Parathyroid adenoma (tissue), 2 donors: ENCODE measurements around the gene MAP2K2.
A peak's percentile ranks its signal among the peaks of the same experiment; 100 is the strongest.
"Not testable (repeated sequence)": the region's sequence is repeated elsewhere in the genome, so short reads cannot be mapped to it uniquely, and the experiment has no call there.

ENCODE experiments used
- H2AFZ ChIP-seq: fragments of 300-600 bp; sonication (generic); one replicate; pipeline ENCODE4 v1.7.0; 2017; ENCODE audit warnings: antibody characterized with exemption, mild to moderate bottlenecking
- H3K27ac ChIP-seq: fragments of 300-600 bp; sonication (generic); one replicate; pipeline ENCODE4 v1.7.0; 2017
- H3K27me3 ChIP-seq: fragments of 300-600 bp; sonication (generic); one replicate; pipeline ENCODE4 v1.7.0; 2017; ENCODE audit warnings: low read length; ENCODE audit not compliant: control insufficient read depth, insufficient read depth
- H3K36me3 ChIP-seq: fragments of 300-600 bp; sonication (generic); one replicate; pipeline ENCODE4 v1.7.0; 2017; ENCODE audit warnings: low read length; ENCODE audit not compliant: control insufficient read depth, insufficient read depth
- H3K4me1 ChIP-seq: fragments of 300-600 bp; sonication (generic); one replicate; pipeline ENCODE4 v1.7.0; 2017; ENCODE audit warnings: control low read depth
- H3K4me2 ChIP-seq: fragments of 300-600 bp; sonication (generic); one replicate; pipeline ENCODE4 v1.7.0; 2017; ENCODE audit warnings: low read length
- H3K4me3 ChIP-seq: fragments of 300-600 bp; sonication (generic); one replicate; pipeline ENCODE4 v1.7.0; 2017; ENCODE audit warnings: low read depth, low read length
- H3K79me2 ChIP-seq: fragments of 300-600 bp; sonication (generic); one replicate; pipeline ENCODE4 v1.7.0; 2017; ENCODE audit warnings: control low read depth
- H3K9ac ChIP-seq: fragments of 300-600 bp; sonication (generic); one replicate; pipeline ENCODE4 v1.7.0; 2017; ENCODE audit warnings: mild to moderate bottlenecking
- H3K9me3 ChIP-seq: fragments of 300-600 bp; sonication (generic); one replicate; pipeline ENCODE4 v1.7.0; 2017; ENCODE audit warnings: low read length; ENCODE audit not compliant: control insufficient read depth
- TF ChIP-seq, protein P1 (sequence below): fragments of 300-600 bp; sonication (generic); IDR thresholded peaks from one replicate; pipeline ENCODE4 v1.7.0; 2017; ENCODE audit warnings: antibody characterized with exemption, mild to moderate bottlenecking
- donor health status: primary hyperparathyroidism.

Gene MAP2K2

DNA sequence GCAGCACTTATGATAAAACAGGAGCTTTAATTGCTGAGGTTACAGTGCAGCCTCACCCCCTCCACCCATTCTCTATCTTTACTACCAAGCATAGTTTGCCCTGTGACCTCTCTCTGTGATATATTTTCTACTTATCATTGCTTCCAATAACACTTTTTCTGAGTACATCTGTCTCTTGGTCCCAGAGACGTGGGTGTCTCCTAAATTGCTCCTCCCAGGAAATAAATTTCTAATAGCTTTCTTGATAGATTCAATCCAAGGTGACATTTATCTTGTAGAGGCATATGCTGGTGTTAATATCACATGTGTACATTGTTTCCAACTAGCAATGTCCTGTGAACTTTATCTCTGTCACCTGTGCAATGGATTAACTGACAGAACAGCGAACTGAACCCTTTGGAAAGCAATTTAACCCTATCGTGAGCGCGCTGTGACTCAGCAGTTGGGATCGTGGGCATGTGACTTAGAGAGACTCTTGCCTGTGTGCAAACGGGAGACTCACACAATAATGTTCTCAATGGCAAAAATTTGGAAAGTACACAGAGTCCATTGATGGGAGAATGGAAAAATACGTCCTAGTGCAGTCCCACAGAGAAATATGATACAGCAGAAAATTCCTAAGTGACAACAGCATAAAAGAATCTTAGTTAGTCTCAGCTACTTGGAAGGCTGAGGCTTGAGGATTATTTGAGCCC lies 7.0 kb upstream of the MAP2K2 start:
- Histone ChIP-seq H3K27me3 (no peaks in the 10 kb centered on the region), H2AFZ (no peak overlapping the region), H3K79me2 (no peaks in the 10 kb centered on the region), H3K27ac (no peak overlapping the region), H3K36me3 (no peaks in the 10 kb centered on the region), H3K4me1 (no peaks in the 10 kb centered on the region), H3K4me3 (no peak overlapping the region), H3K9me3 (no peaks in the 10 kb centered on the region), H3K4me2 (no peak overlapping the region), H3K9ac (no peak overlapping the region)
- TF ChIP-seq, protein P1, sequence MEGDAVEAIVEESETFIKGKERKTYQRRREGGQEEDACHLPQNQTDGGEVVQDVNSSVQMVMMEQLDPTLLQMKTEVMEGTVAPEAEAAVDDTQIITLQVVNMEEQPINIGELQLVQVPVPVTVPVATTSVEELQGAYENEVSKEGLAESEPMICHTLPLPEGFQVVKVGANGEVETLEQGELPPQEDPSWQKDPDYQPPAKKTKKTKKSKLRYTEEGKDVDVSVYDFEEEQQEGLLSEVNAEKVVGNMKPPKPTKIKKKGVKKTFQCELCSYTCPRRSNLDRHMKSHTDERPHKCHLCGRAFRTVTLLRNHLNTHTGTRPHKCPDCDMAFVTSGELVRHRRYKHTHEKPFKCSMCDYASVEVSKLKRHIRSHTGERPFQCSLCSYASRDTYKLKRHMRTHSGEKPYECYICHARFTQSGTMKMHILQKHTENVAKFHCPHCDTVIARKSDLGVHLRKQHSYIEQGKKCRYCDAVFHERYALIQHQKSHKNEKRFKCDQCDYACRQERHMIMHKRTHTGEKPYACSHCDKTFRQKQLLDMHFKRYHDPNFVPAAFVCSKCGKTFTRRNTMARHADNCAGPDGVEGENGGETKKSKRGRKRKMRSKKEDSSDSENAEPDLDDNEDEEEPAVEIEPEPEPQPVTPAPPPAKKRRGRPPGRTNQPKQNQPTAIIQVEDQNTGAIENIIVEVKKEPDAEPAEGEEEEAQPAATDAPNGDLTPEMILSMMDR, result no peak

DNA sequence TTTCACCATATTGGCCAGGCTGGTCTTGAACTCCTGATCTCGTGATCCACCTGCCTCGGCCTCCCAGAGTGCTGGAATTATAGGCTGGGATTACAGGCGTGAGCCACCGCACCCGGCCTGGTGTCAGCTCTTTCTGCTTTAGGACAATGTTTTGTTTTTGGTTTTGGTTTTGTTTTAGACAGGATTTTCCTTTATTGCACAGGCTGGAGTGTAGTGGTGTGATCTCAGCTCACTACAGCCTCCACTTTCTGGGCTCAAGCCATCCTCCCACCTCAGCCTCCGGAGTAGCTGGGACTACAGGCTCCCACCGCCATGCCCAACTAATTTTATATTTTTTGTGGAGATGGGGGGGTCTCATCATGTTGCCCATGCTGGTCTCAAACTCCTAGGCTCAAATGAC lies 5.1 kb upstream of the MAP2K2 start:
- H3K27ac ChIP-seq, H3K4me1 ChIP-seq, H3K9me3 ChIP-seq, H3K9ac ChIP-seq, H2AFZ ChIP-seq, H3K36me3 ChIP-seq, H3K27me3 ChIP-seq, H3K4me3 ChIP-seq, H3K4me2 ChIP-seq, H3K79me2 ChIP-seq: not testable (repeated sequence)

DNA sequence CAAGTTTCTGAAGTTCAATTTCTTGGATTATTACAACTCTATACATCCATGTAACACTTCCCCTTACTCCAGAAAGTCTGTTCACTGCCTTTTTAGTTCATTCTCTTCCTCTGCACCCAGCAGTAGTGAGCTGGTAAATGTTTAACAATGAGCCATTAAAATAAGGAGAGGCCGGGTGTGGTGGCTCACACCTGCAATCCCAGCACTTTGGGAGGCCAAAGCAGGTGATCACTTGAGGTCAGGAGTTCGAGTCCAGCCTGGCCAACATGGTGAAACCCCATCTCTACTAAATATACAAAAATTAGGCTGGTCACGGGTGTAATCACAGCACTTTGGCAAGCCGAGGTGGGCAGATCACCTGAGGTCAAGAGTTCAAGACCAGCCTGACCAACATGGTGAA lies 3.4 kb upstream of the MAP2K2 start:
- not testable (repeated sequence) for H3K27ac ChIP-seq, H3K4me2 ChIP-seq, H3K4me3 ChIP-seq, H2AFZ ChIP-seq, H3K4me1 ChIP-seq, H3K27me3 ChIP-seq, H3K9me3 ChIP-seq, H3K36me3 ChIP-seq, H3K9ac ChIP-seq
- peaks cover 13% of the 10 kb centered on the region for H3K79me2 ChIP-seq

DNA sequence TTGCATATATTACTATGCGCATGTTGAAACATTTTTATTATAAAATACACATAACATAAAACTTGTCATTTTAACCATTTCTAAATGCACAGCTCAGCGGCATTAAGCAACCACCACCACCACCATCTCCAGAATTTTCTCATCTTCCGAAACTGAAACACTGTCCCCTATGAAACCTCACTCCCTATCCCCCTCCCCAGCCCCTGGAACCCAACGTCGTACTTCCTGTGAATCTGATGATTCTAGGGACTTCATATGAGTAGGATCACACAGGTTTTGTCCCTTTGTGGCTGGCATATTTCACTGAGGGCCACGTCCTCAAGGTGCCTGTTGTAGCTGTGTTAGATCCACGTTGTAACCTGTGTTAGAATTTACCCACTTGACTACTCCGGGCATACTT lies 716 bp upstream of the MAP2K2 start:
- Histone ChIP-seq H3K79me2 (peaks cover 13% of the 10 kb centered on the region), H3K4me2 (peak overlapping the region; percentile 81), H3K27ac (peak overlapping the region; percentile 16), H3K9me3 (no peaks in the 10 kb centered on the region), H3K27me3 (no peaks in the 10 kb centered on the region), H3K36me3 (no peaks in the 10 kb centered on the region), H3K4me1 (peaks cover 7% of the 10 kb centered on the region), H3K4me3 (peak overlapping the region; percentile 53), H3K9ac (no peak overlapping the region), H2AFZ (peak overlapping the region; percentile 83)
- TF ChIP-seq, protein P1, result no peak

DNA sequence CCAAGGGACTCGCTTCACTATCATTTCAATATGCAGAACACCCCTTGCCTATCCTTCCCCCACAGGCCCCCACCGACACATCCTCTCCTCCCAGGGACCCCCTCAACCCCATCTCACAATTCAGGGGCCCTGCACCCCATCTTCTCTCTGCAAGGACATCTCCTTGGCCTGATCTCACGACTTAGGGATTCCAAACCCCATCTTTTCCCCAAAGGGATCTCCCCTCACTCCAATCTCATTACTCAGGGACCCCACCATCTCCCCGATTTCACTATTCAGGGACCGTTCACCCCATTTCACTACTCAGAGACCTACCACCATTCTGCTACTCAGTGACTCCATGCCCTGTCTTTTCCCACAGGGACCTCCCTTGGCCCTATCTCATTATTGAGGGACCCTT lies 1.4 kb downstream of the MAP2K2 start:
- Histone ChIP-seq H3K4me3 (peak overlapping the region; percentile 65), H3K36me3 (no peaks in the 10 kb centered on the region), H3K27ac (no peak overlapping the region), H3K9me3 (no peaks in the 10 kb centered on the region), H3K4me2 (peak overlapping the region; percentile 88), H2AFZ (no peak overlapping the region), H3K79me2 (peaks cover 17% of the 10 kb centered on the region), H3K4me1 (peaks cover 7% of the 10 kb centered on the region), H3K27me3 (no peaks in the 10 kb centered on the region), H3K9ac (peak overlapping the region; percentile 95)
- TF ChIP-seq, protein P1, result no peak

DNA sequence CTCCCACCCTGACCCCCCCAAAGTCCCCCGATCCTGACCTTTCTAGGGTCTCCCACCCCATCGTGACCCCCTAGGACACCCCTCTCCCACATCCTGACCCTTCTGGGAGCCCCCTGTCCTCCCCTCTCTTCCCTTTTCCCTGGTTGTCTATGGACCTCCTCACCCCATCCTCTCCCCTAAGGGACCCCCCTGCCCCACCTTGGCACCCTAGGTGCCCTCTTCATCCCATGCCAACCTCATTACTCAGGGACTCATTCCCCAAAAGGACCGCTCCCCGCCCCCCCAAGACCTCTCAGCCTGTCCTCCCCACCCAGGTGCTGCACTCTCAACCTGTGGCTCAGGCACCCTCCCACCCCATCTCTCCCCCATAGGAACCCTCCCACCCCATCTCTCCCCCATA lies 2.1 kb downstream of the MAP2K2 start:
- Histone ChIP-seq H3K4me2 (no peak overlapping the region), H3K4me1 (peaks cover 7% of the 10 kb centered on the region), H3K9me3 (no peaks in the 10 kb centered on the region), H3K4me3 (no peak overlapping the region), H2AFZ (no peak overlapping the region), H3K27ac (no peak overlapping the region), H3K36me3 (no peaks in the 10 kb centered on the region), H3K27me3 (no peaks in the 10 kb centered on the region), H3K9ac (no peak overlapping the region), H3K79me2 (peaks cover 18% of the 10 kb centered on the region)
- TF ChIP-seq, protein P1, result no peak
